Fibroblast of mammary gland (primary cell): ENCODE results near the gene RCAN1.

Experiments used
- DNase-seq: peaks from one replicate; pipeline ENCODE4 v3.0.0-alpha.2; 2010; ENCODE audit warnings: low read depth
- H3K4me3 ChIP-seq: 2 replicates; pipeline ENCODE4 v1.5.1; 2011; ENCODE audit warnings: low read depth, mild to moderate bottlenecking, low read length, moderate library complexity; ENCODE audit not compliant: control insufficient read depth
- CTCF ChIP-seq: conservative IDR thresholded peaks from 2 replicates; pipeline ENCODE4 v1.5.1; 2011; ENCODE audit warnings: low read depth, low read length, inconsistent platforms; ENCODE audit not compliant: control insufficient read depth, insufficient read depth

The RCAN1 gene

GRCh38 chr21:34544032-34544496 is 70.8 kb downstream of the RCAN1 start:
- DNase-seq, result peak; percentile 75
- no peak overlapping the region for H3K4me3 ChIP-seq
- TF ChIP-seq CTCF, result peak; percentile 69

DNA sequence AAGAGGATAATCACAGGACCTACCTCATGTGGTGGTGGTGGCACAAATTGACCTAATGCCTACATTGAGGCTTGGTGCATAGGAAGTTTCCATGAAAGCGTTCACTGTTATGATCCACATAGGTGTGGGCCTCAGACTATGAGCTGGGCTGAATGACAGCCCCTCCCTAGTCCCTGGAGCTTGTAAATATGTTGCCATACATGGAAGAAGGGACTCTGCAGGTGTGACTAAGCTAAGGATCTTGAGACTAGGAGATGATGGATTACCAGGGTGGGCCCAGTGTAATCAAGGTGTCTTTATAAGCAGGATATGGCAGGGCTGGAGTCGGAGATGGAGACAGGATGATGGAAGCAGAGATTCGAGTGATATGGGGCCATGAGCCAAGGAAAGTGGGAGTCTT is 71.9 kb downstream of the RCAN1 start:
- DNase-seq, result no peak
- H3K4me3 ChIP-seq, result no peak overlapping the region
- TF ChIP-seq CTCF, result no peak

DNA sequence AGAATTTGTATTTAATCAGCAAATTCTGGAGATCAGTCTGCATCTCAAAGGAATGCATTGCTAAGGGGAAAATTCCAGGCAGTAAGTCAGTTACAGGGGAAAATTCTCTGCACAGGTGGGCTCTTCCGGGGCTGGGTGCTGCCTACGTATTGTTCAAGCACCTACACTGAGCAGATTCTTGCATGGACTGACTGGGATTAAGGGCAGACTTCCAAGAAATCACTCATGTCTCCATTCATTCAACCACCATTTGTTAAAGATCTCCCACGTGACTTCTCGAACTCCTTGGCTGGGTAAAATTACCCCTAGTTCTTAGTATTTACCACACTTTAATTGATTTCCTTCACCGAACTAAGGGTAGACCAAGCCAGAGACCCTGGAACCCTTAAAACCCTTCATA is 74.7 kb downstream of the RCAN1 start:
- no peak for DNase-seq
- no peak overlapping the region for H3K4me3 ChIP-seq
- no peak for TF ChIP-seq CTCF

GRCh38 chr21:34537838-34538237 is 77.1 kb downstream of the RCAN1 start:
- no peak for DNase-seq
- TF ChIP-seq CTCF, result no peak
- H3K4me3 ChIP-seq, result no peak overlapping the region

- DNase-seq, result no peak
- no peak for TF ChIP-seq CTCF
- no peak overlapping the region for H3K4me3 ChIP-seq
Measured at GRCh38 chr21:34536820-34537219, 78.1 kb downstream of the RCAN1 start.

GRCh38 chr21:34536311-34536710 is 78.6 kb downstream of the RCAN1 start:
- DNase-seq, result no peak
- no peak overlapping the region for H3K4me3 ChIP-seq
- no peak for TF ChIP-seq CTCF

- TF ChIP-seq CTCF, result no peak
- H3K4me3 ChIP-seq, result no peak overlapping the region
- no peak for DNase-seq
Measured at GRCh38 chr21:34535886-34536285, 79.0 kb downstream of the RCAN1 start.
